Measurements from ENCODE around the gene MRPL18.

DNA sequence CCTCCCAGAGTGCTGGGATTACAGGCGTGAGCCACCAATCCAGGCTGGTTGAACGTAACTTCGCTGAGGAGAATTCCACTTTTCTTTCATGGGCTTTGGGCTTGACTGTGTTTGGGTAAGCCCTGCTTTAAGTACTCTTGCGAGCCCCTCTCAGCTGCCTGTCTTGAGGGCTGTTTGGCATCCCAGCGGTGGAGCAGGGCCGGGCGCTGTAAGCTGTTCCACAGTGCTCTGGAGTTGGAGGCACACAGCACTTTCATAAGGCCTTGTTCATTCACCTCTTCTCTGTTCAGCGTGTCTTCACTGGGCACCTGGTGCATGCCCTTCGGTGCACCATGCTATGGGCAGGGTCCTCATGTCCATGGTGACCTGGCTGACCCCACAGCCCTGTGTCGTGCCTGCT lies 31.5 kb downstream of the MRPL18 start:
- TF ChIP-seq CTCF (IDR thresholded peaks at IDR 0.05; ENCODE audit: low read length) = no peak
- TF ChIP-seq EZH2 (optimal IDR thresholded peaks at IDR 0.05; ENCODE audit: low read depth, low read length) = no peak

Data from MM.1S (cell line).